GM18867 (cell line): ENCODE data around the gene EIF2AK3.

Experiments
- ATAC-seq: cut with Tn5 transposase; IDR thresholded peaks from one replicate; pipeline ENCODE4 v1.9.1; 2021; ENCODE audit warnings: mild to moderate bottlenecking, moderate library complexity; ENCODE audit not compliant: unreplicated experiment

Gene EIF2AK3

GRCh38 chr2:88545118-88545517 lies 82.1 kb downstream of the EIF2AK3 start:
- ATAC-seq = no peak

- no peak for ATAC-seq
Measured at GRCh38 chr2:88543541-88544057, 83.7 kb downstream of the EIF2AK3 start.

- ATAC-seq = no peak
Measured at GRCh38 chr2:88542668-88543067, 84.6 kb downstream of the EIF2AK3 start.

GRCh38 chr2:88540346-88540745 lies 86.9 kb downstream of the EIF2AK3 start:
- no peak for ATAC-seq

- ATAC-seq = no peak
Measured at GRCh38 chr2:88538362-88538917, 88.8 kb downstream of the EIF2AK3 start.

GRCh38 chr2:88537640-88538039 lies 89.6 kb downstream of the EIF2AK3 start:
- no peak for ATAC-seq

GRCh38 chr2:88530081-88530480 lies 97.2 kb downstream of the EIF2AK3 start:
- no peak for ATAC-seq

GRCh38 chr2:88521445-88522073 lies 105.7 kb downstream of the EIF2AK3 start:
- no peak for ATAC-seq

GRCh38 chr2:88517759-88518201 lies 109.5 kb downstream of the EIF2AK3 start:
- no peak for ATAC-seq
